GM12872 (cell line): ENCODE data around the gene CHRM5.

Experiments used
- CTCF ChIP-seq: IDR thresholded peaks from 3 replicates; pipeline ENCODE4 v1.5.1; 2011; ENCODE audit warnings: low read depth, mild to moderate bottlenecking, low read length, moderate library complexity; ENCODE audit not compliant: insufficient read depth

The CHRM5 gene

GRCh38 chr15:34025252-34025651 lies 57.0 kb downstream of the CHRM5 start:
- no peak for TF ChIP-seq CTCF

DNA sequence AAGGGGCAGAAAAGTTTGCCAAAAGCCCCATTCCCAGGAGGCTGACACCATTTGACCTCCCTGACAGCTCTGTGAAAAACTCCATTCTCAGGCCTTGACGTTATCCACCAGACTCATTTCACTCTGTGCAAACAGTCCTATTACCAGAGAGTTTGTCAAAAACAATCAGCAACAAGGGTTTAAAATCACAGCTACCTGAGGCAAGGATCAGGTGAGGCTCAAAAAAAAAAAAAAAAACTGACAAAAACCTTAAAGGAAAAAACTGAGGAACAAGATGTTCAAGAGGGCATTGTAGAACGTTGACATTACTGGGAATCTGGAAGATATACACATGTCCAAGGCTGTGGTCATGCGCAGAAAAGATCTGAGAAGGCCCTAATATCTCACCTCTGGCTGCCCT lies 59.3 kb downstream of the CHRM5 start:
- TF ChIP-seq CTCF = no peak

GRCh38 chr15:34031987-34032760 lies 63.9 kb downstream of the CHRM5 start:
- TF ChIP-seq CTCF = no peak

DNA sequence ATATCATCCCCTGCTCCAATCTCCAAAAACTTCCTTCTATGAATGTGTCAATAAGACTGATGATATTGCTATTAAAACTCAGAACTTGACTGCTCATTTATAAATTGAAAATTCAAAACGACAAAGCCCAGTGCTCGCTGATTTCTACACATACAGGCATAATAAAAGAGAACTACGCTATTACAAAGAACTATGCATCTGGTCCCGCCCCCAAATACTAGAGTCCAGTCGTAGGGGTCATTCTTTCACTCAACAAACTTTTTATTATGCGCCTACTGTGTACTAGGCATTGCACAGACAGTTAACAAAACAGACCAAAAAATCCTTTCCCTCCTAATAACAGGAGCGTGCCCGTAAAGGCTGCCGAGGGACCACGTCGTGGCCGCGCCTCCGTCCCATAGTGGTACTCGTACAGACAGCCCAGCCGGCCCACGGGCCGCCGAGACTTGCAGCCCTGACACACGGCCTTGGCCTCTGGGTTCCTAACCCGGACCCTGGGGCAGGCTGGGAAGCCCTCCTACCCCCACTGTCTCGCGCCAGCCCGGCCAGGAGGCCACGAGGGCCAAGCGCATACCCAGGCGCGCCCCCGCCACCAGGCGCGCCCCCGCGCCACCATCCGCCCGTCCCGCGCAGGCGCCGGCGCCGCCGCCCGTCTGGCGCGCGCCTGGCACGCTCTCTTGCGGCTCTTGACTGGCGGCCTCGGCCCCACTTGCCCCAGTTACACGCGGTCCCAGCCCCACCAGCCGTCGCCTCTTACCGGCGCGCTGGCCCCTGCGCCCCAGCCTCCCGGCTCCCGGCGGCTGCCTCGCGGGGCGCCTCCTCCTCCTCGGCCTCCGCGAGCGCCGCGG lies 70.0 kb downstream of the CHRM5 start:
- TF ChIP-seq CTCF = no peak

DNA sequence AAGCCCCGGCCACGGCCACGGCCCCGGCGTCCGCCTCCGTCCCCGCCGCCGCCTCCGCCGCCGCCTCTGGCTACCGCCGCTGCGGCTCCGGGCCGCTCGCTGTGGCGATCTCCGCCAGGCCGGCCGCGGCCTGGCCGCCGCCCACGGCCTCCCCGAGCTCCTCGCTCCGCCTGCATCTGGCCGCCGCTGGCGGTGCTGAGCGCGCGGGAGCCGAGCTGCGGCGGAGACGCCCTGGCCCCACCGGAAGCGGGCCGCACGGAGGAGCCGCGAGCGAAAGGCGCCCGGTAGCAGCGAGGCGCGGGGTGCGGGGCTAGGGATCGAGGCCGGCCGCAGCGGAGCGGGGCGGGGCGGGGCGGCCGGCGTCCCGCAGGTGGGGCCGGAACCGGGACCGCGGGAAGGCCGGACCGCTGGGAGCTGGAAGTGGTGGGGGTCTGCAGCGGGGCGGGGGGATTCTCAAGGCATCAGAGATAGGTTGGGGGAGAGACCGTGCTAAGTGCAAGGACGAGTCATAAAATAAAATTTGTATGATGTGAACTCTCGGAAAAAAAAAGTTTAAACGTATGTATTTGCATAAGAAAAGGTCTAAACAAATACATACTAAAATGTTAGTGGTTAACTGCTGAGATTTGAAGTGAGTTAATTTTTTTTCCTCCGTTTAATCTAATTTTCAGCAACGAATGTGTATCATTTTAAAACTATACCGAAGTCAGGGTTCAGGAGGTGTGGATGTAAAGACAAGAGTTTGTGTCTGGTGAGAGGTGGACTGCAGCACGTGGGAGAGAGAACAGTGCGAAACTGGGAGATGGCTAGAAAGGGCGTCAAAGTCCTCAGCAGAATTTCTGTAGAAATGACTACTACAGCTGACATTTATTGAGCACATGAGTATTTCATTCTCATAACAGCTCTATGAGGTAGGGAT lies 70.8 kb downstream of the CHRM5 start, which contains the start of gene AVEN:
AVEN (minus strand) TSS at position 334 of the 919 bp plus-strand sequence; CDS start at position 176, 158 bp downstream.
- no peak for TF ChIP-seq CTCF

GRCh38 chr15:34039790-34040113 lies 71.5 kb downstream of the CHRM5 start:
- no peak for TF ChIP-seq CTCF

DNA sequence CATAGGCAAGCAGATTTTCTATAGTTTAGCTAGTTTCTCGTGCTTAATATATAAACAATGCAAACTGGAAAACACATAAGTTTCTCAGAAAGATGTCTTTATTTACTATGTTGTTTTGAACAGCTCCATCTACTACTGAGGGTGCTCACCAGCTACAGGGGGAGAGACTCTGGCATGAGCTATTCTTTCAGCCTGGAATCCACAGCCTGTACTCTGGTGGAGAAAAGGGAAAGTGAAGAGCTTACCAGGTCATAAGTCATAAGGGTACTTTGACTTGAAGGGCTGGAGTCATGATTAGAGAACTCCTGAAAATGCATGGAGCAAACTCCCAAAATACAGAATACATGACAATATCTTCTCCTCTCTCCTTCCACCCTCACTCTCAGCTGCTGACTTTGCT lies 75.1 kb downstream of the CHRM5 start:
- TF ChIP-seq CTCF = no peak
